Erythroblast (primary cell): ENCODE data around the gene EPSTI1.

Experiments used
- GATA1 ChIP-seq: IDR thresholded peaks from 2 replicates; pipeline ENCODE4 v1.6.1; 2011; ENCODE audit warnings: low read depth, mild to moderate bottlenecking, control low read depth, low read length, moderate library complexity
- POLR2A ChIP-seq: IDR thresholded peaks from 2 replicates; pipeline ENCODE4 v1.6.1; 2011; ENCODE audit warnings: mild to moderate bottlenecking, low read length

DNA sequence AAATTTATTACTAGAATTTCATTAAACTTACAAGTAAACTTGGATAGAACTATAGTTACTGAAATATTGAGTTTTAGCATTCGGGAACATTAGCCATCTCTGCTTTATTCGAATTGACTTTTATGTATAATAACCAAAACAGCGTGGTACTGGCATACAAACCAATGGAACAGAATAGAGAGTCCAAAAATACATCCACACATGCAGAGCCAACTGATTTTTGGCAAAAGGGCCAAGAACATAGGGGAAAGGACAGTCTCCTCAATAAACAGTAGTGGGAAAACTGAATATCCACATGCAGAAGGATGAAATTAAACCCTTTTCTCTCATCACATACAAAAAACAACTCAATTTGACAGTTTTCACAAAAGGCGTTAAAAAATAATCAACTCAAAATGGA lies 84.3 kb downstream of the EPSTI1 start:
- no peak for TF ChIP-seq POLR2A
- no peak for TF ChIP-seq GATA1
